GM21825 (cell line): ENCODE measurements around the gene TMBIM1.
"Not testable (repeated sequence)": the region's sequence is repeated elsewhere in the genome, so short reads cannot be mapped to it uniquely, and the experiment has no call there.

Experiments used
- ATAC-seq: cut with Tn5 transposase; IDR thresholded peaks from one replicate; pipeline ENCODE4 v1.9.1; 2021; ENCODE audit warnings: mild to moderate bottlenecking, moderate library complexity; ENCODE audit not compliant: unreplicated experiment

Gene TMBIM1

GRCh38 chr2:218273214-218273907 lies 18.9 kb downstream of the TMBIM1 start:
- not testable (repeated sequence) for ATAC-seq

GRCh38 chr2:218272531-218273212 lies 19.6 kb downstream of the TMBIM1 start:
- ATAC-seq = peak; percentile 30

GRCh38 chr2:218271865-218272530 lies 20.3 kb downstream of the TMBIM1 start:
- no peak for ATAC-seq

- ATAC-seq = no peak
Observed at GRCh38 chr2:218271487-218271797, 20.9 kb downstream of the TMBIM1 start.

GRCh38 chr2:218270721-218271486 lies 21.4 kb downstream of the TMBIM1 start:
- no peak for ATAC-seq

GRCh38 chr2:218269900-218270720 lies 22.2 kb downstream of the TMBIM1 start, which contains the start of the genes AAMP and PNKD:
Gene AAMP, minus strand, starts transcription at chr2:218270137. Its CDS starts 51 bp downstream, at chr2:218270086.
Gene PNKD, plus strand, starts transcription at chr2:218270519. Its CDS starts 17 bp downstream, at chr2:218270536.
- peak; percentile 87 for ATAC-seq

- no peak for ATAC-seq
Observed at GRCh38 chr2:218267259-218267658, 25.0 kb downstream of the TMBIM1 start.

- no peak for ATAC-seq
Observed at GRCh38 chr2:218266316-218266979, 25.9 kb downstream of the TMBIM1 start.

GRCh38 chr2:218265626-218266025 lies 26.7 kb downstream of the TMBIM1 start:
- ATAC-seq = no peak

GRCh38 chr2:218264773-218265561 lies 27.3 kb downstream of the TMBIM1 start:
- ATAC-seq = no peak

GRCh38 chr2:218263817-218264641 lies 28.3 kb downstream of the TMBIM1 start:
- no peak for ATAC-seq

GRCh38 chr2:218262631-218263586 lies 29.4 kb downstream of the TMBIM1 start:
- ATAC-seq = no peak

- ATAC-seq = no peak
Observed at GRCh38 chr2:218262237-218262600, 30.1 kb downstream of the TMBIM1 start.

GRCh38 chr2:218261423-218262236 lies 30.7 kb downstream of the TMBIM1 start:
- no peak for ATAC-seq

GRCh38 chr2:218260742-218261422 lies 31.4 kb downstream of the TMBIM1 start, which contains the start of gene GPBAR1:
Gene GPBAR1, plus strand, starts transcription at chr2:218261015. Its CDS starts 1,710 bp downstream, at chr2:218262725.
- no peak for ATAC-seq
